C4-2B (cell line): Measurements from ENCODE around the gene AURKB.

Experiments
- CTCF ChIP-seq: fragments of 450-650 bp; conservative IDR thresholded peaks from 2 replicates; pipeline ENCODE4 v1.5.1; 2017; ENCODE audit warnings: mild to moderate bottlenecking
- ZFX ChIP-seq: fragments of 450-650 bp; IDR thresholded peaks from 2 replicates; pipeline ENCODE4 v1.6.1; 2017

GRCh38 chr17:8222630-8223355 is 12.4 kb upstream of the AURKB start:
- TF ChIP-seq CTCF (no peak), ZFX (no peak)
